Liver (tissue), 9 donors: ENCODE data around the gene TMEM260. TPM values are rescaled to one million over a fixed set of nuclear protein-coding genes. Genes with fewer than 3 reads are reported as not detected.

Source experiments
- DNase-seq: peaks from one replicate; pipeline ENCODE4 v3.0.0-alpha.2; 2017; ENCODE audit warnings: low spot score
- H3K27ac ChIP-seq, 2 donors: one replicate each; pipeline ENCODE4 v1.7.0; 2013; ENCODE audit warnings: inconsistent platforms in 2 of 2, low read length in 2 of 2, control low read depth in 1 of 2, low read depth in 1 of 2, mild to moderate bottlenecking in 1 of 2
- H3K27me3 ChIP-seq, 4 donors: one replicate each; pipeline versions ENCODE4 v1.6.1 to v1.7.0; 2013; ENCODE audit warnings: low read length in 3 of 4, inconsistent platforms in 1 of 4, mild to moderate bottlenecking in 1 of 4, moderate library complexity in 1 of 4; ENCODE audit not compliant: control insufficient read depth in 4 of 4, insufficient read depth in 4 of 4
- H3K36me3 ChIP-seq, 4 donors: one replicate each; pipeline versions ENCODE4 v1.6.1 to v1.7.0; 2013; ENCODE audit warnings: low read length in 3 of 4, mild to moderate bottlenecking in 3 of 4, low read depth in 1 of 4, moderate library complexity in 1 of 4; ENCODE audit not compliant: control insufficient read depth in 4 of 4, insufficient read depth in 3 of 4
- H3K4me1 ChIP-seq, 4 donors: one replicate each; pipeline versions ENCODE4 v1.6.1 to v1.7.0; 2013; ENCODE audit warnings: low read length in 3 of 4, mild to moderate bottlenecking in 3 of 4, moderate library complexity in 1 of 4; ENCODE audit not compliant: control insufficient read depth in 4 of 4, insufficient read depth in 4 of 4
- H3K4me3 ChIP-seq, 3 donors: one replicate each; pipeline versions ENCODE4 v1.6.1 to v1.7.0; 2013; ENCODE audit warnings: low read length in 3 of 3, control low read depth in 1 of 3, low read depth in 1 of 3, mild to moderate bottlenecking in 1 of 3
- H3K9ac ChIP-seq, 2 donors: one replicate each; pipeline ENCODE4 v1.7.0; 2013; ENCODE audit warnings: low read length in 2 of 2, mild to moderate bottlenecking in 2 of 2, moderate library complexity in 2 of 2, control low read depth in 1 of 2, low read depth in 1 of 2
- H3K9me3 ChIP-seq, 4 donors: one replicate each; pipeline versions ENCODE4 v1.6.1 to v1.7.0; 2013; ENCODE audit warnings: low read length in 3 of 4; ENCODE audit not compliant: control insufficient read depth in 4 of 4
- EGR1 ChIP-seq, 2 donors: IDR thresholded peaks; 2 replicates each; pipeline ENCODE4 v1.6.1; 2016 to 2018; ENCODE audit warnings: antibody characterized with exemption in 2 of 2, low read depth in 2 of 2
- FOXA1 ChIP-seq: IDR thresholded peaks from 2 replicates; pipeline ENCODE4 v1.6.1; 2016; ENCODE audit warnings: antibody characterized with exemption
- FOXA2 ChIP-seq: IDR thresholded peaks from 2 replicates; pipeline ENCODE4 v1.6.1; 2016; ENCODE audit warnings: antibody characterized with exemption
- GABPA ChIP-seq, 2 donors: IDR thresholded peaks in 1 of 2; conservative IDR thresholded peaks in 1 of 2; 2 replicates each; pipeline ENCODE4 v1.6.1; 2016; ENCODE audit warnings: antibody characterized with exemption in 2 of 2, mild to moderate bottlenecking in 1 of 2, moderate library complexity in 1 of 2
- HNF4A ChIP-seq, 2 donors: conservative IDR thresholded peaks; 2 replicates each; pipeline ENCODE4 v1.6.1; 2016; ENCODE audit warnings: antibody characterized with exemption in 2 of 2, mild to moderate bottlenecking in 2 of 2
- HNF4G ChIP-seq: IDR thresholded peaks from 2 replicates; pipeline ENCODE4 v1.6.1; 2016; ENCODE audit warnings: antibody characterized with exemption
- JUND ChIP-seq, 2 donors: IDR thresholded peaks; 2 replicates each; pipeline ENCODE4 v1.6.1; 2016; ENCODE audit warnings: antibody characterized with exemption in 2 of 2
- NR2F2 ChIP-seq: IDR thresholded peaks from 2 replicates; pipeline ENCODE4 v1.6.1; 2016; ENCODE audit warnings: antibody characterized with exemption
- RAD21 ChIP-seq, 2 donors: IDR thresholded peaks; 2 replicates each; pipeline ENCODE4 v1.6.1; 2016; ENCODE audit warnings: antibody characterized with exemption in 2 of 2, mild to moderate bottlenecking in 2 of 2
- RXRA ChIP-seq, 2 donors: IDR thresholded peaks; 2 replicates each; pipeline ENCODE4 v1.6.1; 2017 to 2018; ENCODE audit warnings: antibody characterized with exemption in 2 of 2, mild to moderate bottlenecking in 1 of 2
- SP1 ChIP-seq: IDR thresholded peaks from 2 replicates; pipeline ENCODE4 v1.6.1; 2018; ENCODE audit warnings: antibody characterized with exemption, mild to moderate bottlenecking
- TAF1 ChIP-seq: conservative IDR thresholded peaks from 2 replicates; pipeline ENCODE4 v1.6.1; 2016; ENCODE audit warnings: antibody characterized with exemption, mild to moderate bottlenecking
- YY1 ChIP-seq: IDR thresholded peaks from 2 replicates; pipeline ENCODE4 v1.6.1; 2016; ENCODE audit warnings: antibody characterized with exemption, mild to moderate bottlenecking
- WGBS: extraction: QIAGEN DNeasy Blood & Tissue Kit; methylation state at CpG from one replicate; pipeline ENCODE4 v1.1.7; 2013; 5-methylcytosine and 5-hydroxymethylcytosine counted together
- polyA plus RNA-seq, 2 donors: library from polyadenylated mRNA; stranded (reverse) in 1 of 2; unstranded in 1 of 2; fragments of 200-250 nt in 1 of 2; fragments of >200 nt in 1 of 2; fragmentation: Nextera tagmentation in 1 of 2; extraction: Ambion mirVana in 1 of 2; gene quantifications; one replicate each; pipeline versions ENCODE4 v1.2.1 to v1.2.3, GENCODE V29; 2013 to 2015
- total RNA-seq, 2 donors: library from RNA; depleted of rRNA; stranded (reverse); fragments of >200 nt; gene quantifications; one replicate each; pipeline ENCODE4 v1.2.3, GENCODE V29; 2014
- TF ChIP-seq, protein P1 (sequence below): fragments of 150-350 bp; IDR thresholded peaks from 2 replicates; pipeline ENCODE4 v1.5.1; 2017; ENCODE audit warnings: improper control_type of control experiment, low read depth, low read length; ENCODE audit not compliant: missing input control
- TF ChIP-seq, protein P2 (sequence below): IDR thresholded peaks from 2 replicates; pipeline ENCODE4 v1.6.1; 2016; ENCODE audit warnings: antibody characterized with exemption, mild to moderate bottlenecking
- TF ChIP-seq, protein P3 (sequence below): IDR thresholded peaks from 2 replicates; pipeline ENCODE4 v1.6.1; 2016; ENCODE audit warnings: antibody characterized with exemption
- TF ChIP-seq, protein P4 (sequence below): IDR thresholded peaks from 2 replicates; pipeline ENCODE4 v1.6.1; 2016; ENCODE audit warnings: antibody characterized with exemption
- TF ChIP-seq, protein P5 (sequence below): IDR thresholded peaks from 2 replicates; pipeline ENCODE4 v1.6.1; 2016; ENCODE audit warnings: antibody characterized with exemption
- donor health status: healthy.
- donor health status: healthy.
- donor health status: healthy.
- donor health status: healthy.
- donor health status: healthy.

The TMEM260 gene
- total and polyA plus RNA-seq, 4 donors = 4.9 to 11.6 (median 9.0) TPM

DNA sequence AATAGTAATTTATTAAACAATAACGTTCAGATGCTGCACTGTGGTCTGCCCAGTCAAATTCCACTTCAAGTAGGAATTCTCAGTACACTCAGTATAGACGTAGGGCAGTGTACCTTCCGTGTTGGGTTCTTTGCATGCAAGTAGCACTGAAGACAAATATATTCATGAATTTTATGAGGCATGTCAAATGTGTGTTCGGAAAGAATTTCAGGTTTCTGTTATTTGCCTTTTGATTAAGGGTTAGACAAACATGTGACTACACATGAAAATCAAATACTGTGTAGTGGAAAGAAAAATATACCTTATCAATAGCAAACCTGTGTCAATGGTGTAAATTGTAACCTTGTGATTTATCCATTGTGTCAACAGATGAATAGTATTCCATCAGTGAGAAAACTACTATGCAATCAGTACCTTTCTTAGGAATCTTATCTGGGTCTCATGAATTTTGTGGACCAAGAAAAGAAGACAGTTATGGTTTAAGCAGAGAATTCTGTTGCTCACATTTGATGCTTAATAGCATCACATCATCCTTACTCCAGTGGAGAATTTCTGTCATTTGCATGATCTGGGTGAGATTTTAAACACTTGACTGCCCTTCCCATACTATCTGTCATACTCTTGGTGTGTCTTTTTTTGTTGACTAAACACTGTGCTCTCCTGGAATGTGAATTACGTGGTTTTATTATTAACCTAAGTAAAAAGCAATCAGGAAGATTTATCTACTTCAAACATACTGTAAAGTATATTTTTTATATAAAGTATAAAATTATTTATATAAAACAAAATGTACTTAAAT lies 13.3 kb downstream of the TMEM260 start:
- H3K4me3 ChIP-seq = no peak overlapping the region
- H3K9me3 ChIP-seq = no peaks in the 10 kb centered on the region
- no peaks in the 10 kb centered on the region for H3K27me3 ChIP-seq
- TF ChIP-seq HNF4A (conservative IDR thresholded peaks at IDR 0.05) = peak in 1 of 2 donors; percentile 10
- TF ChIP-seq GABPA (IDR thresholded peaks at IDR 0.05 in 1 of 2, conservative IDR thresholded peaks at IDR 0.05 in 1 of 2) = no peak
- H3K4me1 ChIP-seq = peaks cover 0 to 9% (median under 1%) of the 10 kb centered on the region in 4 donors
- H3K36me3 ChIP-seq = peaks cover 0 to 2% (median 1%) of the 10 kb centered on the region in 4 donors
- no peak for DNase-seq
- 73% methylated on average over 5 of the region's 5 CpGs for WGBS
- H3K9ac ChIP-seq = no peak overlapping the region
- H3K27ac ChIP-seq = no peak overlapping the region

DNA sequence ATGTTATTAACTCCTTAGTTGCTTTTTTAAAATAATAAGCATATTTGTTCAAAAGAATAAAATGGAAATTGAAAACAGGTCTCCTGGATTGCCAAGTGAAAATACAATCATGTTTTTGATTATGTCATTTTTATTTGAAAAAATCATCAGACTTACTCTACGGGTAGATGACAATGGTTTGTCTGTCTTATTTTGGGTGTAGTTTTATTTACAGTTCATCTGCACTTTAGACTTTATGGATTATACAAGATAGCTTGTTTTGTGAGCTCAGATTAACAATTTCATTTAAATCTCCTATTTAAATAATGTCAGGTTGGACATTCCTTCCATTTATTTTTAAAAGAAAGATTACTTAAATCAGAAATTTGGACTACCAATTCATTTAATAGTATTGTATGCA lies 14.8 kb downstream of the TMEM260 start:
- H3K4me3 ChIP-seq = no peak overlapping the region
- TF ChIP-seq YY1 = no peak
- peak; percentile 41 to 56 for TF ChIP-seq HNF4A (conservative IDR thresholded peaks at IDR 0.05)

DNA sequence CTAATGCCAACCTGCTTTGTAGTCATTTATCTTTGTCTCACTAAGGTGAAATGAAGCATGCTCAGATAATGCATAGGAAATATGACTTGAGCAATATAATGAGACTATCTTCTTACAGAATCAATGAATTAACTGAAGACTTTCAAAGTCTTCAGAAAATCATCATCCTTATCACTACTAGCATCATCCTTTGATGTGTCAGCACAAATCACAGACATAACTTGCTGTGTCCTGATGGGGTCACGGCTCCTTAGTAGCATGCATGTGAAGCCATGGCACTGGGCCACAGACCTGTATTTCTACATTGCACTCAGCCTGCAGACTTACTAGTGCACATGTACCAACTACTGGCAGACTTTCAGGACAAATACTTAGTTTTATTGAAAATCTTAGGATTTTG lies 18.9 kb downstream of the TMEM260 start:
- DNase-seq = no peak

More for the DNA sequence above, 14.8 kb downstream of the TMEM260 start:
- Histone ChIP-seq H3K9ac (no peak overlapping the region), H3K27me3 (no peaks in the 10 kb centered on the region), H3K4me1 (peaks cover 0 to 9% (median under 1%) of the 10 kb centered on the region in 4 donors), H3K36me3 (peaks cover 0 to 6% (median 1%) of the 10 kb centered on the region in 4 donors), H3K27ac (no peak overlapping the region), H3K9me3 (no peaks in the 10 kb centered on the region)
- WGBS = 33% methylated on average over 1 of the region's 1 CpG
- DNase-seq = no peak

More for the DNA sequence above, 18.9 kb downstream of the TMEM260 start:
- 100% methylated on average over 1 of the region's 1 CpG for WGBS
- H3K27me3 ChIP-seq = no peaks in the 10 kb centered on the region
- H3K4me1 ChIP-seq = peaks cover 0 to 4% (median 0%) of the 10 kb centered on the region in 4 donors
- TF ChIP-seq, protein P1, sequence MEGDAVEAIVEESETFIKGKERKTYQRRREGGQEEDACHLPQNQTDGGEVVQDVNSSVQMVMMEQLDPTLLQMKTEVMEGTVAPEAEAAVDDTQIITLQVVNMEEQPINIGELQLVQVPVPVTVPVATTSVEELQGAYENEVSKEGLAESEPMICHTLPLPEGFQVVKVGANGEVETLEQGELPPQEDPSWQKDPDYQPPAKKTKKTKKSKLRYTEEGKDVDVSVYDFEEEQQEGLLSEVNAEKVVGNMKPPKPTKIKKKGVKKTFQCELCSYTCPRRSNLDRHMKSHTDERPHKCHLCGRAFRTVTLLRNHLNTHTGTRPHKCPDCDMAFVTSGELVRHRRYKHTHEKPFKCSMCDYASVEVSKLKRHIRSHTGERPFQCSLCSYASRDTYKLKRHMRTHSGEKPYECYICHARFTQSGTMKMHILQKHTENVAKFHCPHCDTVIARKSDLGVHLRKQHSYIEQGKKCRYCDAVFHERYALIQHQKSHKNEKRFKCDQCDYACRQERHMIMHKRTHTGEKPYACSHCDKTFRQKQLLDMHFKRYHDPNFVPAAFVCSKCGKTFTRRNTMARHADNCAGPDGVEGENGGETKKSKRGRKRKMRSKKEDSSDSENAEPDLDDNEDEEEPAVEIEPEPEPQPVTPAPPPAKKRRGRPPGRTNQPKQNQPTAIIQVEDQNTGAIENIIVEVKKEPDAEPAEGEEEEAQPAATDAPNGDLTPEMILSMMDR = no peak
- TF ChIP-seq TAF1 (no peak), HNF4G (no peak), EGR1 (IDR thresholded peaks at IDR 0.05; ENCODE audit: low read depth in 2 of 2) (no peak), YY1 (no peak), SP1 (no peak), JUND (IDR thresholded peaks at IDR 0.05) (no peak), FOXA2 (no peak), FOXA1 (no peak), RAD21 (IDR thresholded peaks at IDR 0.05) (no peak), RXRA (IDR thresholded peaks at IDR 0.05) (no peak), HNF4A (conservative IDR thresholded peaks at IDR 0.05) (no peak), GABPA (IDR thresholded peaks at IDR 0.05 in 1 of 2, conservative IDR thresholded peaks at IDR 0.05 in 1 of 2) (no peak), NR2F2 (no peak)
- TF ChIP-seq, protein P2, sequence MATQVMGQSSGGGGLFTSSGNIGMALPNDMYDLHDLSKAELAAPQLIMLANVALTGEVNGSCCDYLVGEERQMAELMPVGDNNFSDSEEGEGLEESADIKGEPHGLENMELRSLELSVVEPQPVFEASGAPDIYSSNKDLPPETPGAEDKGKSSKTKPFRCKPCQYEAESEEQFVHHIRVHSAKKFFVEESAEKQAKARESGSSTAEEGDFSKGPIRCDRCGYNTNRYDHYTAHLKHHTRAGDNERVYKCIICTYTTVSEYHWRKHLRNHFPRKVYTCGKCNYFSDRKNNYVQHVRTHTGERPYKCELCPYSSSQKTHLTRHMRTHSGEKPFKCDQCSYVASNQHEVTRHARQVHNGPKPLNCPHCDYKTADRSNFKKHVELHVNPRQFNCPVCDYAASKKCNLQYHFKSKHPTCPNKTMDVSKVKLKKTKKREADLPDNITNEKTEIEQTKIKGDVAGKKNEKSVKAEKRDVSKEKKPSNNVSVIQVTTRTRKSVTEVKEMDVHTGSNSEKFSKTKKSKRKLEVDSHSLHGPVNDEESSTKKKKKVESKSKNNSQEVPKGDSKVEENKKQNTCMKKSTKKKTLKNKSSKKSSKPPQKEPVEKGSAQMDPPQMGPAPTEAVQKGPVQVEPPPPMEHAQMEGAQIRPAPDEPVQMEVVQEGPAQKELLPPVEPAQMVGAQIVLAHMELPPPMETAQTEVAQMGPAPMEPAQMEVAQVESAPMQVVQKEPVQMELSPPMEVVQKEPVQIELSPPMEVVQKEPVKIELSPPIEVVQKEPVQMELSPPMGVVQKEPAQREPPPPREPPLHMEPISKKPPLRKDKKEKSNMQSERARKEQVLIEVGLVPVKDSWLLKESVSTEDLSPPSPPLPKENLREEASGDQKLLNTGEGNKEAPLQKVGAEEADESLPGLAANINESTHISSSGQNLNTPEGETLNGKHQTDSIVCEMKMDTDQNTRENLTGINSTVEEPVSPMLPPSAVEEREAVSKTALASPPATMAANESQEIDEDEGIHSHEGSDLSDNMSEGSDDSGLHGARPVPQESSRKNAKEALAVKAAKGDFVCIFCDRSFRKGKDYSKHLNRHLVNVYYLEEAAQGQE = no peak
- TF ChIP-seq, protein P3, sequence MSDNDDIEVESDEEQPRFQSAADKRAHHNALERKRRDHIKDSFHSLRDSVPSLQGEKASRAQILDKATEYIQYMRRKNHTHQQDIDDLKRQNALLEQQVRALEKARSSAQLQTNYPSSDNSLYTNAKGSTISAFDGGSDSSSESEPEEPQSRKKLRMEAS = no peak
- TF ChIP-seq, protein P4, sequence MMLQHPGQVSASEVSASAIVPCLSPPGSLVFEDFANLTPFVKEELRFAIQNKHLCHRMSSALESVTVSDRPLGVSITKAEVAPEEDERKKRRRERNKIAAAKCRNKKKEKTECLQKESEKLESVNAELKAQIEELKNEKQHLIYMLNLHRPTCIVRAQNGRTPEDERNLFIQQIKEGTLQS = no peak
- TF ChIP-seq, protein P5, sequence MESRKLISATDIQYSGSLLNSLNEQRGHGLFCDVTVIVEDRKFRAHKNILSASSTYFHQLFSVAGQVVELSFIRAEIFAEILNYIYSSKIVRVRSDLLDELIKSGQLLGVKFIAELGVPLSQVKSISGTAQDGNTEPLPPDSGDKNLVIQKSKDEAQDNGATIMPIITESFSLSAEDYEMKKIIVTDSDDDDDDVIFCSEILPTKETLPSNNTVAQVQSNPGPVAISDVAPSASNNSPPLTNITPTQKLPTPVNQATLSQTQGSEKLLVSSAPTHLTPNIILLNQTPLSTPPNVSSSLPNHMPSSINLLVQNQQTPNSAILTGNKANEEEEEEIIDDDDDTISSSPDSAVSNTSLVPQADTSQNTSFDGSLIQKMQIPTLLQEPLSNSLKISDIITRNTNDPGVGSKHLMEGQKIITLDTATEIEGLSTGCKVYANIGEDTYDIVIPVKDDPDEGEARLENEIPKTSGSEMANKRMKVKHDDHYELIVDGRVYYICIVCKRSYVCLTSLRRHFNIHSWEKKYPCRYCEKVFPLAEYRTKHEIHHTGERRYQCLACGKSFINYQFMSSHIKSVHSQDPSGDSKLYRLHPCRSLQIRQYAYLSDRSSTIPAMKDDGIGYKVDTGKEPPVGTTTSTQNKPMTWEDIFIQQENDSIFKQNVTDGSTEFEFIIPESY = no peak
- peaks cover 0 to 6% (median 0%) of the 10 kb centered on the region in 4 donors for H3K36me3 ChIP-seq
- H3K9me3 ChIP-seq = no peaks in the 10 kb centered on the region
- H3K9ac ChIP-seq = no peak overlapping the region
- no peak overlapping the region for H3K27ac ChIP-seq
- H3K4me3 ChIP-seq = no peak overlapping the region
